Retinal pigment epithelial cell (primary cell): ENCODE data around the gene CUL7.

ENCODE experiments used
- DNase-seq: peaks from one replicate; pipeline ENCODE4 v3.0.0-alpha.2; 2010; ENCODE audit warnings: low read depth
- H3K4me3 ChIP-seq: 2 replicates; pipeline ENCODE4 v1.5.1; 2011; ENCODE audit warnings: mild to moderate bottlenecking, low read length, control low read depth, moderate library complexity
- TF ChIP-seq, protein P1 (sequence below): conservative IDR thresholded peaks from 2 replicates; pipeline ENCODE4 v1.5.1; 2011; ENCODE audit warnings: low read depth, low read length, control low read depth, inconsistent platforms

Gene CUL7

DNA sequence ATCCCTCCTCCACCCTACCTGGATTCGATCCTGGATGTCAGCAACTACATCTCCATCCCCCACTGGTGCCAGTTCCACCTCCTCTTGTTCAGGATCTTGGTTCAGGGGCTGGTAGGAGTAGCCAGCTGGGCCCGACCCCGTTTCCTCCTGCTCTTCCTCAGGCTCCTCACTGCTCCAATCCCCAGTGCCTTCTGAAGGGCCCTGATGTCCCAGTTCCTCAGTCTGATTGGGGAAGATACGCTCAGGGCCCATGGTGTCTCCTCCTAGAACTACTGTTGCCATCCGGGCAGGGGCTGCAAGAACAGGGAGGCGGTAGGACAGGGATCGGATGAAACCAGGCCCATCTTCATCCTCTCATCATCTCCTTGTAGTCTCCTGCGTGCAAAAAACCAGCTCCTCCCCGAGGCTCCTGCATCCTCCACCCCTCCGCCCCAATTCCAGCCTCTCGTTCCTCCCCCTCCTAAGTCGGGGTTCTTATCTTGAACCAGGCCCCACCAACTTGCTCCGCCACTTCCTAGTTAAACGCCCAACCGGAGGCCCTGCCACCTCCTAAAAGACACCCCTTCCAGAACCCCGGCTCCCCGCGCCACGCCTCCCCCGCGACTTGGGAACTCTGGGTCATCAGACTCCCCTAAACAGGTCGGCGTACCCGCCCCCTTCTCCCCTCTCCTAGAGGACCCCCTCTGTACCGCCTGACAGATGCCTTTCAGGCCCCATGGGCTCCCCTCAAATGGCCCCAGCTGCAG lies 40.4 kb downstream of the CUL7 start:
- peak overlapping the region; percentile 66 for H3K4me3 ChIP-seq
- TF ChIP-seq, protein P1, sequence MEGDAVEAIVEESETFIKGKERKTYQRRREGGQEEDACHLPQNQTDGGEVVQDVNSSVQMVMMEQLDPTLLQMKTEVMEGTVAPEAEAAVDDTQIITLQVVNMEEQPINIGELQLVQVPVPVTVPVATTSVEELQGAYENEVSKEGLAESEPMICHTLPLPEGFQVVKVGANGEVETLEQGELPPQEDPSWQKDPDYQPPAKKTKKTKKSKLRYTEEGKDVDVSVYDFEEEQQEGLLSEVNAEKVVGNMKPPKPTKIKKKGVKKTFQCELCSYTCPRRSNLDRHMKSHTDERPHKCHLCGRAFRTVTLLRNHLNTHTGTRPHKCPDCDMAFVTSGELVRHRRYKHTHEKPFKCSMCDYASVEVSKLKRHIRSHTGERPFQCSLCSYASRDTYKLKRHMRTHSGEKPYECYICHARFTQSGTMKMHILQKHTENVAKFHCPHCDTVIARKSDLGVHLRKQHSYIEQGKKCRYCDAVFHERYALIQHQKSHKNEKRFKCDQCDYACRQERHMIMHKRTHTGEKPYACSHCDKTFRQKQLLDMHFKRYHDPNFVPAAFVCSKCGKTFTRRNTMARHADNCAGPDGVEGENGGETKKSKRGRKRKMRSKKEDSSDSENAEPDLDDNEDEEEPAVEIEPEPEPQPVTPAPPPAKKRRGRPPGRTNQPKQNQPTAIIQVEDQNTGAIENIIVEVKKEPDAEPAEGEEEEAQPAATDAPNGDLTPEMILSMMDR, result no peak
- no peak for DNase-seq

DNA sequence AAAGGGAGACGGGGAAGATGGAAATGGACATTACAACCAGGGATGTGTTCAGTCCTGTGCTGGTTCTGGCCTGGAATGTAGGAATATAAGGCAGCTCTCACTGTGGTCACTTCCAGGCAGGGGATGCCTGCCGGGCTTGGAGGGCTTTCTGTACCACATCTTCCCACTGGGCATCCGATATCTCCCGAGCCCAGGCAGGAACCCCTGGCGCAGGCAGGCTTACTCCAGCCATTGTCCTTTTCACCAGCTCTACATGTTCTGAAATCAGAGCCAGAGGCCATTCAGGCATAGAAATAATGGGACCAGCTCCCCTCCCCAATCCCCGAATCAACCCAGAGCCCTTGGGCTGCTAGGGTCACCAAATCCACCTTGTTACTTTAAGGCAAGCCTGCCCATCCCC lies 41.3 kb downstream of the CUL7 start:
- no peak overlapping the region for H3K4me3 ChIP-seq
- TF ChIP-seq, protein P1, result no peak
- no peak for DNase-seq

DNA sequence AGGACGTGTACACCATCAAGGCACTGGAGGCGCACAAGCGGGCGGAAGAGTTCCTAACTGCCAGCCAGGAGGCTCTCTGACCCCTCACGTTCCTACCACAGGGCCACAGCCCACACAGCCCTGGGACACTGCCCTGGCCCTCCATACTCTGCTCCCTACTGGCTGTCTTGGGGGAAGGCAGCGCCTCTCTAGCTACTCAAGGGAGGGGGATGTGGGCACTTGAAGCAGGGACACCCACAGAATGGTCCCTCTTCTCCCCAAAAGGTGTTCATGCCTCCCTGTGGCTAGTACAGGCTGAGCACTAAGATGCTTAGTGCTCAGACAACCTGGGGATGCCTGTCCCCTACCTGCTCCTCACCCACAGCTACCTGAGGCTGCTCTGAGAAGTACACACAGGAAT lies 42.4 kb downstream of the CUL7 start:
- no peak overlapping the region for H3K4me3 ChIP-seq
- no peak for DNase-seq
- TF ChIP-seq, protein P1, result no peak

DNA sequence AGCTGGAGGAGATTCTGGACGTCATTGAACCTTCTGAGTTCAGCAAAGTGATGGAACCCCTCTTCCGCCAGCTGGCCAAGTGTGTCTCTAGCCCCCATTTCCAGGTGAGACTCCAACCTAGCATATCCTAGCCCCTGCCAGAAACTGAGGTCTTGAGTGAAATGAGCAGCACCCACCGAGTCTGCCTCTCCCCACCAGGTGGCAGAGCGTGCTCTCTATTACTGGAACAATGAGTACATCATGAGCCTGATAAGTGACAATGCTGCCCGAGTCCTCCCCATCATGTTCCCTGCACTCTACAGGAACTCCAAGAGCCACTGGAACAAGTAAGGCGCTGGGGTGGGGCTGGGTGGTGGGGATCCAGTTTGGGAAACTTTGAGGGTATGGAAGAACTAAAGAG lies 44.5 kb downstream of the CUL7 start:
- no peak overlapping the region for H3K4me3 ChIP-seq
- DNase-seq, result no peak
- TF ChIP-seq, protein P1, result peak; percentile 56

DNA sequence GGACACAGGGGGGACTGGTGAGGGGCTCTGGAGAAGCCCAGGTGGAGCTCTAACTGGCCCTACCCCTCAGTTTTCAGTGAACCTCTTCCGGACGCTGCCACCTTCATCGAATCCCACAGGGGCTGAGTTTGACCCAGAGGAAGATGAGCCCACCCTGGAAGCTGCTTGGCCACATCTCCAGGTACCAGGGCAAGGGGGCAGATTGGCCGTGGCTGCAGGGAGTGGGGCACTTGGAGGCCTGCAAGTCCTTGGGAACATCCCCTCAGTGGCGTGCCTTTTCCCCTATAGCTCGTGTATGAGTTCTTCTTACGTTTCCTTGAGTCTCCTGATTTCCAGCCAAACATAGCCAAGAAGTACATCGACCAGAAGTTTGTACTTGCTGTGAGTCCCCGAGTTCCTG lies 46.5 kb downstream of the CUL7 start:
- TF ChIP-seq, protein P1, result no peak
- DNase-seq, result no peak
- no peak overlapping the region for H3K4me3 ChIP-seq

DNA sequence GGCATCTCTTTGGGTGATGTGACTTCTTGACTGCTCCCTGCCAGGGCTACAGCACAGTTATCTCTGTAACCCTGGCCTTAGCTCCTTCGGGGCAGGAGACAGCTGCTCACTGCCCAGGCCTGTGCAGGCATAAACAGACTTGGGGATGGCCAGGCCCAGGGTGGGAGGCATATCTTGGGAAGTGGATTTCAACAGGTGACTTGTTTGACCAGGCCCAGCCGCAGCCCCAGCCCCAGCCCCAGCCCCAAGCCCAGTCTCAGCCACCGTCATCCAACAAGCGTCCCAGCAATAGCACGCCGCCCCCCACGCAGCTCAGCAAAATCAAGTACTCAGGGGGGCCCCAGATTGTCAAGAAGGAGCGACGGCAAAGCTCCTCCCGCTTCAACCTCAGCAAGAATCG lies 47.4 kb downstream of the CUL7 start:
- DNase-seq, result no peak
- H3K4me3 ChIP-seq, result no peak overlapping the region
- TF ChIP-seq, protein P1, result no peak

DNA sequence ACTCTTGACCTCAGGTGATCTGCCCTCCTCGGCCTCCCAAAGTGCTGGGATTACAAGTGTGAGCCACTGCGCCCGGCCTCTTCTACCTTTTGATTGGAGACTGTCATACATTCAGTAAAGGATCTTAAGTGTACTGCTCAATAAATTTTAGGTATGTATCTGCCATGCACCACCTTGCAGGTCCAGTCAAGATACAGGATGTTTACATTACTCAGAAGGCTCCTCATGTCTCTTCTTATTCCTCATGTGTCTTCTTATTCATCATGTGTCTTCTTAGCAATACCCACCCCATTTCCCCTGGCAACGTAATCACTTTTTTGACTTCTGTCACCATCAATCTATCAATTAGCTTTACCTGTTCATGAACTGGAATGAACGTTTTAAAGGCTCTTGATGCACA lies 47.8 kb downstream of the CUL7 start:
- TF ChIP-seq, protein P1, result no peak
- no peak for DNase-seq
- no peak overlapping the region for H3K4me3 ChIP-seq
